ENCODE results near the gene FGF12. TPM values are rescaled to one million over a fixed set of nuclear protein-coding genes. Genes with fewer than 3 reads are reported as not detected.

FGF12 gene
- total and polyA plus RNA-seq, 2 of the 13 experiments (the other 11 are each of a cell fraction or from before 2014, with no cell fraction given), result 0.07 TPM; not detected in 1

DNA sequence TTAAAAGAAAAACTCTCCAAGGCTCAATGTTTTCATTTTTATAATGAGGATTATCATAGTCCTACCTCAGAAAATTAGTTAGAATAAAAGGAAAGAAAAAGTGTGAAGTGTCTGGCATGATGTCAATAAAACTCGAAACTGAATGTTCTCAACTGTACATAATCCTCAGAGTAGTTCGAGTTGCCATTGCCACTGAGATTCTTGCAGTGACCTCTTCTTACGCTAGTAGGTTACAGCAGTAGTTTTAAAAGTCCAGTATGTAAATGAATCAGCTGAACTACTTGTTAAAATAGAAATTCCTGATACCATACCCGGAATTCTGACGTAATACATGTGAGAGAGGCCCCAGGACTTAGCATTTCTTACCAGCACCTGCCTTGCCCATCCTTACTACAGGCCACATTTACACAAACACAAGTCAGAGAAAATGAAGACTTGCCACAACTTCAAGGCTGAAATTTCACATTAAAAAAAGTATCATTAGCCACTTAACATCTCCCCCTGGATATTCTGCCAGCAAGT, 502.6 kb downstream of the FGF12 start (continued):
- TF ChIP-seq MNT (IDR thresholded peaks at IDR 0.05), result no peak
- no peak for TF ChIP-seq MED1 (CRISPR knock-in tag; IDR thresholded peaks at IDR 0.05)
- TF ChIP-seq ZNF788 (CRISPR knock-in tag; IDR thresholded peaks at IDR 0.05; ENCODE audit: borderline replicate concordance), result no peak
- TF ChIP-seq SETDB1 (CRISPR knock-in tag; IDR thresholded peaks at IDR 0.05; ENCODE audit: borderline replicate concordance), result no peak
- TF ChIP-seq DNMT3B (CRISPR knock-in tag; conservative IDR thresholded peaks at IDR 0.05), result no peak
- TF ChIP-seq ATRX (CRISPR knock-in tag; IDR thresholded peaks at IDR 0.05; ENCODE audit: borderline replicate concordance), result no peak
- TF ChIP-seq ZNF790 (CRISPR knock-in tag; IDR thresholded peaks at IDR 0.05; ENCODE audit: borderline replicate concordance), result no peak
- no peak for TF ChIP-seq ZKSCAN5 (CRISPR knock-in tag; IDR thresholded peaks at IDR 0.05)
- TF ChIP-seq HNRNPK (IDR thresholded peaks at IDR 0.05; ENCODE audit: low read depth, low read length, poor library complexity, severe bottlenecking), result no peak
- TF ChIP-seq, protein P1, sequence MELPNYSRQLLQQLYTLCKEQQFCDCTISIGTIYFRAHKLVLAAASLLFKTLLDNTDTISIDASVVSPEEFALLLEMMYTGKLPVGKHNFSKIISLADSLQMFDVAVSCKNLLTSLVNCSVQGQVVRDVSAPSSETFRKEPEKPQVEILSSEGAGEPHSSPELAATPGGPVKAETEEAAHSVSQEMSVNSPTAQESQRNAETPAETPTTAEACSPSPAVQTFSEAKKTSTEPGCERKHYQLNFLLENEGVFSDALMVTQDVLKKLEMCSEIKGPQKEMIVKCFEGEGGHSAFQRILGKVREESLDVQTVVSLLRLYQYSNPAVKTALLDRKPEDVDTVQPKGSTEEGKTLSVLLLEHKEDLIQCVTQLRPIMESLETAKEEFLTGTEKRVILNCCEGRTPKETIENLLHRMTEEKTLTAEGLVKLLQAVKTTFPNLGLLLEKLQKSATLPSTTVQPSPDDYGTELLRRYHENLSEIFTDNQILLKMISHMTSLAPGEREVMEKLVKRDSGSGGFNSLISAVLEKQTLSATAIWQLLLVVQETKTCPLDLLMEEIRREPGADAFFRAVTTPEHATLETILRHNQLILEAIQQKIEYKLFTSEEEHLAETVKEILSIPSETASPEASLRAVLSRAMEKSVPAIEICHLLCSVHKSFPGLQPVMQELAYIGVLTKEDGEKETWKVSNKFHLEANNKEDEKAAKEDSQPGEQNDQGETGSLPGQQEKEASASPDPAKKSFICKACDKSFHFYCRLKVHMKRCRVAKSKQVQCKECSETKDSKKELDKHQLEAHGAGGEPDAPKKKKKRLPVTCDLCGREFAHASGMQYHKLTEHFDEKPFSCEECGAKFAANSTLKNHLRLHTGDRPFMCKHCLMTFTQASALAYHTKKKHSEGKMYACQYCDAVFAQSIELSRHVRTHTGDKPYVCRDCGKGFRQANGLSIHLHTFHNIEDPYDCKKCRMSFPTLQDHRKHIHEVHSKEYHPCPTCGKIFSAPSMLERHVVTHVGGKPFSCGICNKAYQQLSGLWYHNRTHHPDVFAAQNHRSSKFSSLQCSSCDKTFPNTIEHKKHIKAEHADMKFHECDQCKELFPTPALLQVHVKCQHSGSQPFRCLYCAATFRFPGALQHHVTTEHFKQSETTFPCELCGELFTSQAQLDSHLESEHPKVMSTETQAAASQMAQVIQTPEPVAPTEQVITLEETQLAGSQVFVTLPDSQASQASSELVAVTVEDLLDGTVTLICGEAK (IDR thresholded peaks at IDR 0.05), result no peak
- TF ChIP-seq, protein P1 (CRISPR knock-in tag; IDR thresholded peaks at IDR 0.05), result no peak

Data from HepG2 (cell line).